ENCODE results near the gene ACTN4. TPM values are rescaled to one million over a fixed set of nuclear protein-coding genes. Genes with fewer than 3 reads are reported as not detected.
A peak's percentile ranks its signal among the peaks of the same experiment; 100 is the strongest.

Gene ACTN4
- total RNA-seq, 1 donor, result 229 TPM

DNA sequence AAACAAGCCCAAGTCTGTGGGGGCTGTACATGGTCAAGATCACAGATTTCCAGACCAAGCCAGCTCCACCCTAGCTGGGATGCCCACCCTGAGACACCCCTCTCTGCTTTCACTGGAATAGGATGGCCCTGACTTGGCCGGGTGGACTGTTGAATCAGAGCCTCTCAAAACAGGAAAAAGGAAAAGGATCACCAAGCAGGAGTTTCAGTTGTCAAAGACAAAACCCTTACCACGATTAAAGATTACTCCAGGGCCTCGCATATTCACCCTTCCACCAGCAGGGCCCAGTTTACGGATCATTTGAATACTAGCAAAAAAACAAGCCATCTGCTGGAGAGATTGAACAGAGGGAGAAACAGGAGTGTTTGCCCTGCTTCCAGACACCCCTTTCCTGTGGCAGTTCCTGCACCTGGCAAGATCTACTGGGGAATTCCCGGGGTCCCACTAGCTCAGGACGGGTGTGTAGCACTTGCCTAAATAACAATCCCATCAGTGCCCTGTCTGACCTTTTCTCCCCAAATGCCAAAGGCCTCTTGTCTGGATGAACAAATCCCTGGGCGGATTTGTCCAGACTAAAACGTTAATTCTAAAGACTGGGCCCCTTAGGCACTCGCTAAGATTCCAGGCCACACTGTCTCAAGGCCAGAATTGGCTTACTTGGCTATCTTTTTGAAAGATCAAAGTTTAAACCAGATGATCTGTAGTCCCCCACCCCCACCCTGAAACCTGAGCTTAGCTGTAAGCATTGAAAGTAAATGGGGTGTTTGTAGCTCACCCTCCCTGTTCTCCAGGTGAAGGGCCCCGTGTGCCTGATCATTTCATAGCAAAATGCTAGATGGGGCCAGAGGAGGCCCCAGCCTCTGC lies 38.4 kb downstream of the ACTN4 start:
- no peaks in the 10 kb centered on the region for H3K9me3 ChIP-seq (ENCODE audit: low read depth, low read length)
- H3K4me1 ChIP-seq (ENCODE audit: insufficient read depth, low read length), result peaks cover 57% of the 10 kb centered on the region
- H3K36me3 ChIP-seq (ENCODE audit: insufficient read depth, low read length), result peaks cover 8% of the 10 kb centered on the region
- DNase-seq (ENCODE audit: insufficient read length, low spot score, missing footprints), result peak; percentile 86
- TF ChIP-seq, protein P1, sequence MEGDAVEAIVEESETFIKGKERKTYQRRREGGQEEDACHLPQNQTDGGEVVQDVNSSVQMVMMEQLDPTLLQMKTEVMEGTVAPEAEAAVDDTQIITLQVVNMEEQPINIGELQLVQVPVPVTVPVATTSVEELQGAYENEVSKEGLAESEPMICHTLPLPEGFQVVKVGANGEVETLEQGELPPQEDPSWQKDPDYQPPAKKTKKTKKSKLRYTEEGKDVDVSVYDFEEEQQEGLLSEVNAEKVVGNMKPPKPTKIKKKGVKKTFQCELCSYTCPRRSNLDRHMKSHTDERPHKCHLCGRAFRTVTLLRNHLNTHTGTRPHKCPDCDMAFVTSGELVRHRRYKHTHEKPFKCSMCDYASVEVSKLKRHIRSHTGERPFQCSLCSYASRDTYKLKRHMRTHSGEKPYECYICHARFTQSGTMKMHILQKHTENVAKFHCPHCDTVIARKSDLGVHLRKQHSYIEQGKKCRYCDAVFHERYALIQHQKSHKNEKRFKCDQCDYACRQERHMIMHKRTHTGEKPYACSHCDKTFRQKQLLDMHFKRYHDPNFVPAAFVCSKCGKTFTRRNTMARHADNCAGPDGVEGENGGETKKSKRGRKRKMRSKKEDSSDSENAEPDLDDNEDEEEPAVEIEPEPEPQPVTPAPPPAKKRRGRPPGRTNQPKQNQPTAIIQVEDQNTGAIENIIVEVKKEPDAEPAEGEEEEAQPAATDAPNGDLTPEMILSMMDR (IDR thresholded peaks at IDR 0.05; ENCODE audit: extremely low read depth, low read depth, low read length), result peak; percentile 76
- no peak overlapping the region for H2AFZ ChIP-seq (ENCODE audit: low read length)
- H3K4me3 ChIP-seq (ENCODE audit: insufficient read depth, low read length), result no peak overlapping the region
- peak overlapping the region; percentile 80 for H3K4me2 ChIP-seq (ENCODE audit: insufficient read depth, low read length)
- H3K79me2 ChIP-seq (ENCODE audit: insufficient read depth, low read length), result peaks cover 90% of the 10 kb centered on the region
- H3K27me3 ChIP-seq (ENCODE audit: insufficient read depth, low read length), result no peaks in the 10 kb centered on the region
- peaks cover 4% of the 10 kb centered on the region for H4K20me1 ChIP-seq (ENCODE audit: insufficient read depth, low read length)
- H3K27ac ChIP-seq (ENCODE audit: low read depth, low read length), result peak overlapping the region; percentile 99

DNA sequence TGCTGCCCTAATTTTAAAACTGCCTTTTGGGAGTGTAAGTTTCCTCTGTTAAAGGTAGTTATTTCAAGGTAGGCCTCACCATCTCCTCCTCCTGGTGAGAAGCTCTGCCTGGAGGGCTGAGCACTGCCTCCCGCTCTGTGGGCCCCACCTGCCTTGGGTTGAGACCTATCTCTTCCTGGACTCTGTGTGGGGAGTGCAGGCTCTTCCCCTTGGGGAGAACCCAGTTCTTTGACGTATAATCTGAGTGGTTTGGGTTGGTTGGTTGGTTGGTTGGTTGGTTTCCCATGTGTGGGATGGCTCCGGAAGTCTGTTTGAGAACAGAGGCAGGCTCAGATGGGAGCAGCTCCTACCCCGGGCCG lies 39.1 kb downstream of the ACTN4 start:
- H2AFZ ChIP-seq (ENCODE audit: low read length), result no peak overlapping the region
- H3K27me3 ChIP-seq (ENCODE audit: insufficient read depth, low read length), result no peaks in the 10 kb centered on the region
- DNase-seq (ENCODE audit: insufficient read length, low spot score, missing footprints), result no peak
- peaks cover 8% of the 10 kb centered on the region for H3K36me3 ChIP-seq (ENCODE audit: insufficient read depth, low read length)
- peaks cover 59% of the 10 kb centered on the region for H3K4me1 ChIP-seq (ENCODE audit: insufficient read depth, low read length)
- H3K27ac ChIP-seq (ENCODE audit: low read depth, low read length), result peak overlapping the region; percentile 99
- H3K9me3 ChIP-seq (ENCODE audit: low read depth, low read length), result no peaks in the 10 kb centered on the region
- no peak overlapping the region for H3K4me3 ChIP-seq (ENCODE audit: insufficient read depth, low read length)
- TF ChIP-seq, protein P1 (IDR thresholded peaks at IDR 0.05; ENCODE audit: extremely low read depth, low read depth, low read length), result no peak
- peaks cover 88% of the 10 kb centered on the region for H3K79me2 ChIP-seq (ENCODE audit: insufficient read depth, low read length)
- H4K20me1 ChIP-seq (ENCODE audit: insufficient read depth, low read length), result peaks cover 4% of the 10 kb centered on the region
- H3K4me2 ChIP-seq (ENCODE audit: insufficient read depth, low read length), result peak overlapping the region; percentile 5

DNA sequence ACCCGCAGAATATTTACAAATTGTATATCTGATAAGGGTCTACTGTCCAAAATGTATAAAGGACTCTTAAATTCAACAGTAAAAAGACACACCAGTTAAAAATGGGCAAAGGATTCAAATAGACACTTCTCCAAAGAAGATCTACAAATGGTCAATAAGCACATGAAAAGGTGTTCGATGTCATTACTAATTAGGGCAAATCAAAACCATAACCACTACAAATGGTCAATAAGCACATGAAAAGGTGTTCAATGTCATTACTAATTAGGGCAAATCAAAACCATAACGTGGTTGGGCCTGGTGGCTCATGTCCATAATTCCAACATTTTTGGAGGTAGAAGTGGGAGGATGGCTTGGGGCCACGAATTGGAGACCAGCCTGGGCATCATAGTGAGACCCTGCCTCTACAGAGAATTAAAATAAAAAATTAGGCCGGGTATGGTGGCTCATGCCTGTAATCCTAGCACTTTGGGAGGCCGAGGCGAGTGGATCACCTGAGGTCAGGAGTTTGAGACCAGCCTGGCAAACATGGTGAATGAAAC lies 40.5 kb downstream of the ACTN4 start:
- Histone ChIP-seq H3K4me3 (ENCODE audit: insufficient read depth, low read length) (no peak overlapping the region), H2AFZ (ENCODE audit: low read length) (no peak overlapping the region), H3K79me2 (ENCODE audit: insufficient read depth, low read length) (peaks cover 88% of the 10 kb centered on the region), H3K36me3 (ENCODE audit: insufficient read depth, low read length) (peaks cover 15% of the 10 kb centered on the region), H3K27ac (ENCODE audit: low read depth, low read length) (peak overlapping the region; percentile 7), H3K27me3 (ENCODE audit: insufficient read depth, low read length) (no peaks in the 10 kb centered on the region), H3K4me2 (ENCODE audit: insufficient read depth, low read length) (no peak overlapping the region), H3K4me1 (ENCODE audit: insufficient read depth, low read length) (peaks cover 70% of the 10 kb centered on the region), H3K9me3 (ENCODE audit: low read depth, low read length) (no peaks in the 10 kb centered on the region), H4K20me1 (ENCODE audit: insufficient read depth, low read length) (peaks cover 9% of the 10 kb centered on the region)
- peak; percentile 14 for DNase-seq (ENCODE audit: insufficient read length, low spot score, missing footprints)
- TF ChIP-seq, protein P1 (IDR thresholded peaks at IDR 0.05; ENCODE audit: extremely low read depth, low read depth, low read length), result no peak

DNA sequence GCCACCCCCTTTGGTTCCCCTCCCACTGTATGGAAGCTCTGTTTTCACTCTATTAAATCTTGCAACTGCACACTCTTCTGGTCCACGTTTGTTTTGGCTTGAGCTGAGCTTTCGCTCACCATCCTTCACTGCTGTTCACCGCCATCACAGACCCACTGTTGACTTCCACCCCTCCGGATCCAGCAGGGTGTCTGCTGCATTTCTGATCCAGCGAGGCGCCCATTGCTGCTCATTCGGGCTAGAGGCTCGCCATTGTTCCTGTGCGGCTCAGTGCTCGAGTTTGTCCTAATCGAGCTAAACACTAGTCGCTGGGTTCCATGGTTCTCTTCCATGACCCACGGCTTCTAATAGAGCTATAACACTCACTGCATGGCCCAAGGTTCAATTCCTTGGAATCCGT lies 42.7 kb downstream of the ACTN4 start:
- DNase-seq (ENCODE audit: insufficient read length, low spot score, missing footprints), result no peak
- TF ChIP-seq, protein P1 (IDR thresholded peaks at IDR 0.05; ENCODE audit: extremely low read depth, low read depth, low read length), result no peak
- no peak overlapping the region for H3K4me2 ChIP-seq (ENCODE audit: insufficient read depth, low read length)
- no peak overlapping the region for H2AFZ ChIP-seq (ENCODE audit: low read length)
- peaks cover 27% of the 10 kb centered on the region for H3K36me3 ChIP-seq (ENCODE audit: insufficient read depth, low read length)
- peaks cover 59% of the 10 kb centered on the region for H3K4me1 ChIP-seq (ENCODE audit: insufficient read depth, low read length)
- H3K4me3 ChIP-seq (ENCODE audit: insufficient read depth, low read length), result no peak overlapping the region
- H3K27me3 ChIP-seq (ENCODE audit: insufficient read depth, low read length), result no peaks in the 10 kb centered on the region
- H3K9me3 ChIP-seq (ENCODE audit: low read depth, low read length), result no peaks in the 10 kb centered on the region
- H3K79me2 ChIP-seq (ENCODE audit: insufficient read depth, low read length), result peaks cover 99% of the 10 kb centered on the region
- H4K20me1 ChIP-seq (ENCODE audit: insufficient read depth, low read length), result peaks cover 19% of the 10 kb centered on the region
- H3K27ac ChIP-seq (ENCODE audit: low read depth, low read length), result peak overlapping the region; percentile 64
